HCT116 (cell line): ENCODE results near the gene DGAT2L6. TPM values are rescaled to one million over a fixed set of nuclear protein-coding genes. Genes with fewer than 3 reads are reported as not detected.

ENCODE experiments used
- ATAC-seq: fragments of 200-7000 bp; cut with Tn5 transposase; 2 replicates; pipeline ENCODE4 v1.9.1; 2020; ENCODE audit warnings: mild to moderate bottlenecking, moderate library complexity
- BruUV-seq: library from RNA; stranded (reverse); fragments of 400-500 nt; replicated peaks from 2 replicates; lab custom pipeline; 2021; lab: Mats Ljungman, UMichigan
- CTCF ChIA-PET: fragments of 300-600 bp; sonication (Branson Sonifier 250); formaldehyde crosslinking; loops from one replicate; lab custom pipeline; 2021; ENCODE audit warnings: antibody characterized with exemption; lab: Charles Lee
- POLR2A ChIA-PET: fragments of 300-600, 350-600 bp; sonication (Branson Sonifier 250); formaldehyde crosslinking; loops from one replicate; lab custom pipeline; 2021; ENCODE audit warnings: antibody characterized with exemption; lab: Charles Lee
- RAD21 ChIA-PET, 2 experiments: fragments of 300-600 bp; sonication (Branson Sonifier 250); formaldehyde crosslinking; loops; one replicate each; lab custom pipeline; 2023; ENCODE audit warnings: low total read pairs in 2 of 2; ENCODE audit not compliant: uncharacterized antibody in 2 of 2, unreplicated experiment in 2 of 2, low non-redundant PET in 1 of 2; lab: Charles Lee
- DNase-seq: peaks from one replicate; pipeline ENCODE4 v3.0.0-alpha.2; 2010; ENCODE audit warnings: low read depth, low spot score
- H2AFZ ChIP-seq: fragments of 200-600 bp; shearing (Covaris generic), sonication (generic); 2 replicates; pipeline ENCODE4 v1.6.1; 2017; ENCODE audit warnings: low read depth, mixed run types, mixed read lengths, antibody characterized with exemption, low read length; ENCODE audit not compliant: poor library complexity, severe bottlenecking
- H3K27ac ChIP-seq: 2 replicates; pipeline ENCODE4 v1.5.1; 2012; ENCODE audit warnings: low read depth, low read length
- H3K27me3 ChIP-seq: fragments of 200-600 bp; sonication (generic); 2 replicates; pipeline ENCODE4 v1.6.1; 2016; ENCODE audit warnings: mixed run types, low read length, mixed read lengths; ENCODE audit not compliant: insufficient read depth
- H3K36me3 ChIP-seq, 2 experiments: fragments of 200-500 bp in 1 of 2; fragments of 200-600 bp in 1 of 2; sonication (Bioruptor generic) in 1 of 2; sonication (generic) in 1 of 2; 2 replicates each; pipeline versions ENCODE4 v1.5.1 to v1.6.1; 2014 to 2016; ENCODE audit warnings: low read length in 2 of 2, inconsistent platforms in 1 of 2, mixed read lengths in 1 of 2, mixed run types in 1 of 2; ENCODE audit not compliant: insufficient read depth in 2 of 2, control insufficient read depth in 1 of 2
- H3K4me1 ChIP-seq, 2 experiments: fragments of 200-600 bp in 1 of 2; sonication (generic) in 1 of 2; 2 replicates each; pipeline versions ENCODE4 v1.5.1 to v1.6.1; 2012 to 2017; ENCODE audit warnings: low read length in 2 of 2, inconsistent platforms in 1 of 2, mild to moderate bottlenecking in 1 of 2, mixed read lengths in 1 of 2, mixed run types in 1 of 2, moderate library complexity in 1 of 2; ENCODE audit not compliant: insufficient read depth in 2 of 2, control insufficient read depth in 1 of 2
- H3K4me2 ChIP-seq: fragments of 200-600 bp; sonication (generic); 2 replicates; pipeline ENCODE4 v1.6.1; 2017; ENCODE audit warnings: mixed run types, low read length, mixed read lengths
- H3K4me3 ChIP-seq, 2 experiments: fragments of 200-600 bp in 1 of 2; sonication (generic) in 1 of 2; replicated peaks in 1 of 2; 2 replicates each; pipeline ENCODE4 v1.5.1; 2011 to 2016; ENCODE audit warnings: low read length in 2 of 2, control low read depth in 1 of 2, low read depth in 1 of 2, mild to moderate bottlenecking in 1 of 2, mixed read lengths in 1 of 2, mixed run types in 1 of 2
- H3K79me2 ChIP-seq: fragments of 200-600 bp; sonication (generic); 2 replicates; pipeline ENCODE4 v1.6.1; 2017; ENCODE audit warnings: mild to moderate bottlenecking, mixed run types, low read length, moderate library complexity, mixed read lengths; ENCODE audit not compliant: insufficient read depth
- H3K9ac ChIP-seq: fragments of 200-600 bp; sonication (generic); 2 replicates; pipeline ENCODE4 v1.6.1; 2016; ENCODE audit warnings: low read length, mixed read lengths
- H3K9me2 ChIP-seq: fragments of 200-600 bp; sonication (generic), shearing (Covaris generic); 2 replicates; pipeline ENCODE4 v1.6.1; 2017; ENCODE audit warnings: mixed run types, mild to moderate bottlenecking, moderate library complexity; ENCODE audit not compliant: insufficient read depth
- H3K9me3 ChIP-seq, 2 experiments: fragments of 200-500 bp in 1 of 2; fragments of 200-600 bp in 1 of 2; sonication (Bioruptor generic) in 1 of 2; sonication (generic) in 1 of 2; 2 replicates each; pipeline ENCODE4 v1.6.1; 2014 to 2017; ENCODE audit warnings: low read length in 2 of 2, mixed read lengths in 2 of 2, inconsistent platforms in 1 of 2, low read depth in 1 of 2, mild to moderate bottlenecking in 1 of 2, mixed run types in 1 of 2, moderate library complexity in 1 of 2; ENCODE audit not compliant: control insufficient read depth in 1 of 2, insufficient read depth in 1 of 2
- H4K20me1 ChIP-seq: fragments of 200-600 bp; sonication (generic), shearing (Covaris generic); 2 replicates; pipeline ENCODE4 v1.6.1; 2017; ENCODE audit warnings: mixed run types, mild to moderate bottlenecking, moderate library complexity; ENCODE audit not compliant: insufficient read depth
- ATF3 ChIP-seq: IDR thresholded peaks from 2 replicates; pipeline ENCODE4 v1.6.1; 2012
- CBX3 ChIP-seq: IDR thresholded peaks from 2 replicates; pipeline ENCODE4 v1.6.1; 2012; ENCODE audit warnings: low read depth
- CEBPB ChIP-seq: IDR thresholded peaks from 2 replicates; pipeline ENCODE4 v1.6.1; 2012; ENCODE audit warnings: low read depth
- CTCF ChIP-seq, 3 experiments: fragments of 200-600 bp in 1 of 3; sonication (generic) in 1 of 3; IDR thresholded peaks in 2 of 3; conservative IDR thresholded peaks in 1 of 3; 2 replicates each; pipeline ENCODE4 v1.5.1; 2012 to 2017; ENCODE audit warnings: low read depth in 2 of 3, low read length in 2 of 3, antibody characterized with exemption in 1 of 3, borderline replicate concordance in 1 of 3, control low read depth in 1 of 3, mild to moderate bottlenecking in 1 of 3, mixed read lengths in 1 of 3, mixed run types in 1 of 3, moderate library complexity in 1 of 3; ENCODE audit not compliant: insufficient read depth in 1 of 3
- EGR1 ChIP-seq: IDR thresholded peaks from 2 replicates; pipeline ENCODE4 v1.6.1; 2012; ENCODE audit warnings: low read depth
- ELF1 ChIP-seq: IDR thresholded peaks from 2 replicates; pipeline ENCODE4 v1.6.1; 2012; ENCODE audit warnings: low read depth, borderline replicate concordance
- EZH2 ChIP-seq: fragments of 200-600 bp; sonication (generic); IDR thresholded peaks from 2 replicates; pipeline ENCODE4 v1.6.1; 2017; ENCODE audit warnings: antibody characterized with exemption, mixed run types
- EZH2phosphoT487 ChIP-seq: fragments of 200-600 bp; IDR thresholded peaks from 2 replicates; pipeline ENCODE4 v1.6.1; 2018; ENCODE audit warnings: antibody characterized with exemption, borderline replicate concordance
- FOSL1 ChIP-seq: IDR thresholded peaks from 2 replicates; pipeline ENCODE4 v1.6.1; 2012; ENCODE audit warnings: low read depth
- JUND ChIP-seq: IDR thresholded peaks from 2 replicates; pipeline ENCODE4 v1.6.1; 2012
- MAX ChIP-seq: IDR thresholded peaks from 2 replicates; pipeline ENCODE4 v1.6.1; 2012
- POLR2A ChIP-seq: IDR thresholded peaks from 2 replicates; pipeline ENCODE4 v1.7.0; 2011; ENCODE audit warnings: borderline replicate concordance; ENCODE audit not compliant: insufficient read depth, insufficient read length; ENCODE audit errors: extremely low read depth
- POLR2AphosphoS5 ChIP-seq: IDR thresholded peaks from 2 replicates; pipeline ENCODE4 v1.6.1; 2011; ENCODE audit warnings: mild to moderate bottlenecking, low read depth, low read length, moderate library complexity
- RAD21 ChIP-seq: IDR thresholded peaks from 2 replicates; pipeline ENCODE4 v1.6.1; 2012; ENCODE audit warnings: low read depth, mild to moderate bottlenecking
- REST ChIP-seq: IDR thresholded peaks from 2 replicates; pipeline ENCODE4 v1.6.1; 2012; ENCODE audit warnings: low read depth
- SIN3A ChIP-seq: IDR thresholded peaks from 2 replicates; pipeline ENCODE4 v1.6.1; 2012; ENCODE audit warnings: low read depth
- SP1 ChIP-seq: IDR thresholded peaks from 2 replicates; pipeline ENCODE4 v1.6.1; 2012; ENCODE audit warnings: low read depth
- SRF ChIP-seq: IDR thresholded peaks from 2 replicates; pipeline ENCODE4 v1.6.1; 2012; ENCODE audit warnings: low read depth
- YY1 ChIP-seq: IDR thresholded peaks from 2 replicates; pipeline ENCODE4 v1.6.1; 2011; ENCODE audit warnings: low read length, low read depth, moderate library complexity, mild to moderate bottlenecking; ENCODE audit not compliant: insufficient replicate concordance; ENCODE audit errors: extremely low read depth
- ZBTB33 ChIP-seq: IDR thresholded peaks from 2 replicates; pipeline ENCODE4 v1.6.1; 2011; ENCODE audit warnings: mild to moderate bottlenecking, low read length, moderate library complexity; ENCODE audit not compliant: insufficient replicate concordance; ENCODE audit errors: extremely low read depth
- ZFX ChIP-seq: fragments of 450-650 bp; IDR thresholded peaks from 2 replicates; pipeline ENCODE4 v1.6.1; 2017
- ZNF274 ChIP-seq: fragments of 200-500 bp; sonication (Bioruptor generic); IDR thresholded peaks from 2 replicates; pipeline ENCODE4 v1.6.1; 2014; ENCODE audit warnings: mild to moderate bottlenecking, low read depth, low read length, inconsistent platforms
- intact Hi-C: fragments of 100-400 bp; cut with micrococcal nuclease; formaldehyde crosslinking; loops from 2 replicates; pipeline ENCODE4 v1.10.0; 2022
- total RNA-seq: library from RNA; stranded (reverse); gene quantifications from one replicate; pipeline ENCODE4 v1.2.1, GENCODE V29; 2021; ENCODE audit not compliant: unreplicated experiment

Gene DGAT2L6
- total RNA-seq, 1 experiment from 2014 or later: not detected

- intact Hi-C loops: no loop called here
- Histone ChIP-seq H3K79me2 (no peaks in the 10 kb centered on the region), H3K9ac (peak overlapping the region; percentile 17; the same call in 1 of the 2 replicates), H3K27ac (peak overlapping the region; percentile 71), H3K4me3 (peak overlapping the region in 1 of 2 experiments; percentile 13; a peak in 1 of 4 replicates), H3K27me3 (no peaks in the 10 kb centered on the region), H2AFZ (peak overlapping the region; percentile 33), H3K9me3 (no peaks in the 10 kb centered on the region), H3K4me2 (peak overlapping the region; percentile 66), H3K36me3 (no peaks in the 10 kb centered on the region), H3K9me2 (no peaks in the 10 kb centered on the region), H4K20me1 (no peaks in the 10 kb centered on the region), H3K4me1 (peaks cover 16 to 46% of the 10 kb centered on the region in 2 experiments)
- peak; percentile 80 for ATAC-seq
- BruUV-seq: no TSS peak
- ChIA-PET CTCF (interaction anchor here (1.4 kb wide), 1 partner anchor 9 kb away, joined by 6 read pairs; no protein-coding TSS in a partner anchor), POLR2A (interaction anchor here (1.0 kb wide), 1 partner anchor 9 kb away, joined by 3 read pairs; no protein-coding TSS in a partner anchor), RAD21 (no interaction called here)
- DNase-seq: peak; percentile 48
- no peak for TF ChIP-seq CEBPB
- no peak for TF ChIP-seq REST
- peak; percentile 5; the same call in 1 of the 2 replicates for TF ChIP-seq FOSL1
- no peak for TF ChIP-seq ZBTB33
- TF ChIP-seq ZFX: no peak
- TF ChIP-seq ELF1: peak; percentile 47
- TF ChIP-seq MAX: no peak
- TF ChIP-seq EGR1: no peak
- no peak for TF ChIP-seq POLR2AphosphoS5
- TF ChIP-seq ZNF274: no peak
- no peak for TF ChIP-seq SIN3A
- TF ChIP-seq CTCF (IDR thresholded peaks at IDR 0.05 in 2 of 3, conservative IDR thresholded peaks at IDR 0.05 in 1 of 3; ENCODE audit: borderline replicate concordance in 1 of 3, insufficient read depth in 1 of 3, low read depth in 2 of 3, low read length in 2 of 3): no peak
- TF ChIP-seq JUND: peak; percentile 54
- no peak for TF ChIP-seq EZH2
- TF ChIP-seq SP1: peak; percentile 40
- TF ChIP-seq SRF: no peak
- TF ChIP-seq EZH2phosphoT487: no peak
- TF ChIP-seq ATF3: no peak
- no peak for TF ChIP-seq CBX3
- no peak for TF ChIP-seq RAD21
- TF ChIP-seq POLR2A: no peak
- no peak for TF ChIP-seq YY1
Observed at GRCh38 chrX:70254063-70254400, 76.7 kb downstream of the DGAT2L6 start.
